22Rv1 (cell line): ENCODE results near the gene SNAPC4.

Experiments used
- H3K27ac ChIP-seq: fragments of 450-650 bp; 2 replicates; pipeline ENCODE4 v1.5.1; 2017
- CTCF ChIP-seq: fragments of 450-650 bp; IDR thresholded peaks from 2 replicates; pipeline ENCODE4 v1.5.1; 2017; ENCODE audit warnings: mild to moderate bottlenecking
- ZFX ChIP-seq: fragments of 450-650 bp; IDR thresholded peaks from 2 replicates; pipeline ENCODE4 v1.6.1; 2017; ENCODE audit warnings: antibody characterized with exemption, borderline replicate concordance

Gene SNAPC4

GRCh38 chr9:136392538-136393449 lies 7.2 kb downstream of the SNAPC4 start:
- no peak for TF ChIP-seq CTCF
- no peak for TF ChIP-seq ZFX
- H3K27ac ChIP-seq, result no peak overlapping the region

DNA sequence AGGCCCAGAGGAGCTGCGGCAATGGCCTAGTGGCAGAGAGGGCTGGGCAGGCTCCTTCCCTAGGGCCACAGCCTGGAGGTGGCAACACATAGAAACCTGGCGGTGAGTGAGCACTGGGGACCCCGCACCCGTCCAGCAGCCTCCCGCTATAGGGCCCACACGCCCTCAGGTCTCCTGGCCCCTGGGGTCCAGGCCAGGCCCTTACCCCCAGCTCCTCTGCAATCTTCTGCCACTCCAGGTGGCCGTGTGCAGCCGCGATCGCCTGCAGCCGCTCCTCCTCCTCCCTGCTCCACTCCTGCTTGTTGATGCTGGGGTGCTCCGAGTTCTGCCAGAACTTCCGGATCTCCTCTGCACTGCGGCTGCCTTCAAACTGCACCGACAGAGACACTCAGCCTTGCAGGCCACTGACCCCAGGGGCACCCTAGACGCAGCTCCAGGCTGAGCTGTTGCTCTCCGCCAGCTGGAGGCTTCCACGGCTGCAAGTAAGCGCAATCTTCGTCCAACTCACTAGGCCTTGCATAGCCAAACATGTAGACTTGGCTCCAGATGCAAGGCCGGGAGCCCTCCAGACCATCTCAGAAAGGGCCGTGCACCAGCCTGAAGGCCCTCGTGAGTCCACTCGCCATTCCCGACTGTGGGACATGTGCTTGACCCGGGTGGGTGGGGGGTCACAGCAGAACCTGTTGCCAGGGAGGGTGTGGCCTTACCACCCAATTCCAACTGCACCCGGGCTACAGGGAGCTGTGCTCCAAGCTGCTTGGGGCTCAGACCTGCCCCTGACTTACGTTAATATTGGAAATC lies 8.0 kb downstream of the SNAPC4 start:
- no peak overlapping the region for H3K27ac ChIP-seq
- no peak for TF ChIP-seq CTCF
- no peak for TF ChIP-seq ZFX

DNA sequence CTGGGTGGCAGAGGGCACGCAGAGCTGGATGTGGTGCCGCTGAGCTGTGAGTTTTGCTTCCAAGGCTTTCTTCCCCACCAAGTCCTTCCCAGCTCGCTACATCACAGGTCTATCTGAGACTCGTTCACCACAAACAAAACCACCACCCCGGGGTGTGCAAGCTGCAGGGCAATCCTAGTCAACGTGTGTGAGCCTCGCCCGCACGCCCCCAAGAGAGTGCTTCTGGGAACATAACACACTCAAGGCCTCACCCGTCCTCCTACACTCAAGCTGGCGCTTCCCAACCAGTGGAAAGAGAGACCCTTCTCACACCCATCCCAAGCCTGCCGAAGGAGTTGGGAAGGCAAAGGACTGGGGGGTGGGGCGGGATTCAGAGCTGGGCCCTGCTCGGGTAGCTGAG lies 10.6 kb downstream of the SNAPC4 start:
- H3K27ac ChIP-seq, result no peak overlapping the region
- no peak for TF ChIP-seq CTCF
- TF ChIP-seq ZFX, result no peak

- H3K27ac ChIP-seq, result no peak overlapping the region
- TF ChIP-seq ZFX (no peak), CTCF (no peak)
These were observed 12.8 kb downstream of the SNAPC4 start for GRCh38 chr9:136387217-136387616.

DNA sequence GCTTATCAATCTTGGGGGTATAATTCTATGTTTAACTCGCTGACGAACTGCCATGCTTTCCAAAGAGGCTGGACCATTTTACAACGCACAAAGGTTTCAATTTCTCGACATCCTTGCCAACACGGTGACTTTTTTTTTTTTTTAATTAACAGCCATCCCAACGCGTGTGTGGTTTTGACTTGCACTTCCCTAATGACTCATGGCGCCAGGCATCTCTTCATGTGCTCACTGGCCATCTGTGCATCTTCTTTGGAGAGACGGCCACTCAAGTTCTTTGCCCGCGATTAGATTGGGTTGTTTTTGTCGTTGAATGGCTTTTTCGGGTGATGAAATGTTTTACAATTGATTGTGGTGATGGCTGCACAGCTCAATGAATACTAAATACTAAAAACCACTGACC lies 14.0 kb downstream of the SNAPC4 start:
- TF ChIP-seq CTCF, result no peak
- no peak for TF ChIP-seq ZFX
- H3K27ac ChIP-seq, result no peak overlapping the region

GRCh38 chr9:136385015-136385414 lies 15.0 kb downstream of the SNAPC4 start:
- no peak for TF ChIP-seq CTCF
- no peak for TF ChIP-seq ZFX
- no peak overlapping the region for H3K27ac ChIP-seq

- TF ChIP-seq CTCF, result no peak
- TF ChIP-seq ZFX, result no peak
These were observed 16.5 kb downstream of the SNAPC4 start for GRCh38 chr9:136383436-136383835.

More at GRCh38 chr9:136383436-136383835, 16.5 kb downstream of the SNAPC4 start:
- H3K27ac ChIP-seq, result no peak overlapping the region
